NCI-H2171 (cell line): Measurements from ENCODE around the gene KANSL3.
A peak's percentile ranks its signal among the peaks of the same experiment; 100 is the strongest.

Experiments used
- DNase-seq: peaks from one replicate; lab custom pipeline; 2025; lab: John Stamatoyannopoulos, UW

KANSL3 gene

DNA sequence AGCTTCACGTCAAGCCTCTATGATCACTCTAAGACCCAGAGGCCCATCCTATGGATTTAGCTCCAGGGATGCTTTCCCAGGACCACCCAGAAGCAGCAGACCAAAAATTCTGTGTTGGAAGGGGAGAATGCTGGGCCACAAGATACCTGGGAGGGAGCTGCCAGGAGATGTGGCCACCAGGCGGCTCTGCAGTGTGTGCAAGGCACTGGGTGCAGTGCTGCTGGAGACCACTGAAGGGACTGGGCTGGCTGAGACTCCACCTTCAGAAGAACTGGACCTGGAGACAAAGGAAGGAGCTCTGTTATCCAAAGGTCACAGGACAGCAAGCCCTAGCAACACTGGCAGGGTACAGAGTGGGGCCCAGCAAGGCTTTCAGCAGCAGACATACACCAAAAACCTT is 34.0 kb downstream of the KANSL3 start:
- DNase-seq: no peak

DNA sequence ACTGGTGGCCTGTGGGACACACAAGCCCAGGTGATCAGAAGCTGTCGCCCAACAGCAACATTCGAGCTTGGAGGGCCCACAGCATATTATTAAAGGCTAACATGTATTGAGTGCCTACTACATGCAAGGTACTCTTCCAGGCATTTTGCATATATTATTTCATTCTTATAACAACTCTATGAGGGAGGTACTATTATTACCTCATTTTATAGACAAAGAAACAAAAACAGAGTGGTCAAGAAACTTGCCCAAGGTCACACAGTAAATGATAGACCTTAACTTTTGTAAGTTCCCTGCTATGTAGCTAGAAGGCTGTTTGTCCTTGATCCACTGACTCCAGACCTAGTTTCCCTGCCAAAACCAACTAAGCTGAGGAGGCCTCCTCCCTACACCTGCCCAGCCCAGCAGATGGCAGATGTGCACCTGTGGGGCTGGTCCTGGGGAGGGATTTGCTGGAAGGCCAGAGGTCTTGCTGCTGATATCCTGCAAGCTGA is 35.7 kb downstream of the KANSL3 start:
- DNase-seq: no peak

DNA sequence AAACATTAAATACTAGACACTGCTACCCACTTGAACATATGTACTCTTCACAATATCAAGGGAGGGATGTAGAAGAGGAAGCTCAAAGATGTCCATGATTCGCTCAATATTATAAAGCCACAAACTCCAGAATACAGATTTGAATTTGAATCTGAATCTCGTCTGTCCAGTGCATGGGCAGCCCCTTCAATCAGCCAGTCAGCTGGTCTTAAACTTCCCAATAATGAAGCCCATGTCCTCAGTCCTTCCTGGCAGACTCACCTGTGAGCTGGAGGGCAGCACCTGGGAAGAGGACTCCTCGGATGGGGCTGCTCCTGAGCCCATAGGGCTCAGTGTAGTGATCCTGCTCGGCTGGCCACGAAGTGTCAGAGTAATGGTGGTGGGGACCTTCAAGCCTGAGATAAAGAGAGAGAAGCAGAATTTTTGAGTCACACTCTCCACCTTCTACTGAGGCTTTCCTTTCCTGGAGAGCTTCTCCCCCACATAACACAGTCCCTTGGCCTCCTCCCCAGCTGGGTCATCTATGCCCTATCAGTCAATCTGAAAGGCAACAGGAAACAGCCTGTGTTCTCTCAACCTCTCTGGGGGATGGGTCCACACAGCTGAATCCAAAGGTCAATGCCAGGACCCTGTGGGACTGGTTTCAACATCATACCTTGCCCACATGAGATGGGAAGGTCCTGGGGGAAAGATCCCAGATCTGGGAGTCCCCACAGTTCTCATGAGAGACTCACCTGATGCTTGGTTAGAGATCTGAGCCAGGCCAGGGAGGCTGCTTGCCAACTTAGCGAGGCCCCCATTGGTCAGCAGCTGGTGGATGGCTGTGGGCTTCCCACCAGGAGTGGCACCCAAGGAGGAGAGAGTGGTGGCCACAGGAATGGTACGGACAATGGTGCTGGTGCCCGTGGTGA is 36.5 kb downstream of the KANSL3 start:
- no peak for DNase-seq

DNA sequence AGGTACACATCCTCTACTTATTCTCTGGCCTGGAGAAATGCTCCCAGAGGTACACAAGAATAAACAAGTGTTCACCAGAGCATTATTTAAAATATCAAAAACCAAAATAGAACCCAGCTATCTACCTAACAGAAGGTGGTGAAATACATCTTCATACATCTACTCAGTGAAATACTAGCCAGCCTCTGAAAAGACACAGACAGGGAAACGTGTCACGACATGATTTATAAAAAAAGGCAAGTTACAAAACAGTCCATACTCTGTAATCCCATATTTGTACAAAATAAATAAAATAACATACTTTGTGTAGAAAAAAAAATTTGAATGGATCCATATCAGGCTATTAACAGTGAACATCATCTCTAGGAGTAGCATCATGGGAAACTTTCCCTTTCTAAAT is 38.2 kb downstream of the KANSL3 start:
- DNase-seq: no peak

DNA sequence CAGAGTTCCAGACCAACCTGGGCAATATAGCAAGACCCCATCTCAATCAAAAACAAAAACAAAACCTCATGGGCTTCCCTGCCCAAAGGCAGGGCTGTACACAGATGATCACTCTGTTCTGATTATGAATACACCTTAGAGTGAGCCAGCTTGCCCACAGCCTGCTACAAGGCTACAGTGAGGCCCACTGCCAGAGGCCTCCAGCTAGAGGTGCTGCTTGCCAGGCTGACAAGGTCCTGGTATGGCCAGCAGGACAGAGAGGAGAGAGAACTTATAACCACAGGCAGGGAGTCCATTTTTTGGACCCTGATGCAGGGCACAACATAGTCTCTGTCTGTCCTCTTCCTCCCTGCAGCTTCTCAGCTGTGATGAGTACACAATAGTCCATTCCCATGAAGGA is 41.5 kb downstream of the KANSL3 start:
- no peak for DNase-seq

DNA sequence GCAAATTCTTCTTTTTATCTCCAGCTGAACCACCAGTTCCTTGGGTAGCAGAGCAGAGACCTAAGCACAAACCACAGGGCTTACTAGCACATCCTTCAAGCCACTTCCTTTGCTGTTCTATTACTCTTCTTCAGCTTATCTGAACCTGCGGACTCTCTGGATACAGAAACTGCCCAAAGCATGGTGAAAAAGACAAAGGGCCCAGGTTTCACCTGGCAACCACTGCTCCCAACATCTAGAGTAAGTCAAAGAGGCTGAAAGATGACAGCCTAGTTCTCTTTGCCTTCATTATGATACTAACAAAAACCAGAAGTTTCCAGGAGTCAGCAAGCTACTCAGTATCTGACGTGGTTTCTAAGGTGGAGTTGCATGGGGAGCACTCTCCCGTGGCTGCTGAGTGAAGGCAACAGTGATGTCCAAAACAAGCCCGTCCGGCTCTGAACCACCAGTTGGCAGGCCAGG is 43.4 kb downstream of the KANSL3 start:
- DNase-seq: no peak

DNA sequence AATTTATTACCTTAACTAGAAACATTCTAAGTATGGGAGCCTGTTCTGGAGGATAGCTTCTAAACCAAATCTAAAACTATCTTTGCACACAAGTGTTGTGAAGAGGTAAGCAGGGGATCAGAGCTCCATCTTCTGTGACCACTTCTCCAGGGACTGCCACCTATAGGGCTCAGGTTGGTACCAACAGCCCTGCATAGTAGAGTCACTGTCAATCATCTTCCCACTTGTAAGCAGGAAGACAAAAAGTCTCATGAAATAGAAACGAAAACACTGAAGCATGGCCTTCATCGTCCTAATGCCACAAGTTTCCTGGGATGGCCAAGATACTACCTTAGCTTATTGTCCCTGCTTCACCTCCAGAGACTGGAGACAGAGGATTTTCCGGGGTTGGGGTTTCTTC is 43.8 kb downstream of the KANSL3 start:
- no peak for DNase-seq

DNA sequence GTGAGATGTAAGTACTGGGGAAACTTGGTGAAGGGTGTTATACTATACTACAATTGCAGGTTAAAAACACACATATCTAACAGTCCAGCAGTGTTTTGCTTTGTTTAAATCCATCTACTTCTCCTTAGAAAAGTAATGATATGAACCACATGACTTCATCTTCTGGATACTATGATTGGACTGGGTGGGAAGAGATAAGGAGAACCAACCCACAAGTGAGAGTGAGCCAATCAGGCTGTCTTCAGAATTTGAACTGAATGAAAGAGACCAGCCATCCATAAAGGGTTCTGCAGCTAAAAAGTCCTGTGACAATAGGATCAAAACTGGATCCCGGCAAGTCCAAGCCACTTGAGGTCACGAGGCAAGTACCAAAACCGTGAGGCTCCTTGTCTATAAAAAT is 46.6 kb downstream of the KANSL3 start:
- no peak for DNase-seq

DNA sequence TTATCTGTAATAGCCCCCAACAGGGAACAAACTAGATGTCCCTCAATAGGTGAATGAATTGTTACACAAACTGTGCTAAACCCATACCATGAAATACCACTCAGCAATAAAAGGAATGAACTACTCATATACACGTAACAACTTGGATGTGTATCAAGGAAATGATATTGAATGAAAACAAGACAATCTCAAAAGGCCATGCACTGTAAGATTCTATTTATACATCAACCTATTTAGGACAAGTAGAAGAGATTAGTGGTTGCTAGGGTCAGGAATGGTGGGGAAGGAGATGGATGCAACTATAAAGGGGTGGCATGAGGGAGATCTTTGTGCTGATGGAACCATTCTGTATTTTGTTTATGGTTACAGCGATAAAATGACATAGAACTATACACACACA is 47.1 kb downstream of the KANSL3 start:
- DNase-seq: no peak

DNA sequence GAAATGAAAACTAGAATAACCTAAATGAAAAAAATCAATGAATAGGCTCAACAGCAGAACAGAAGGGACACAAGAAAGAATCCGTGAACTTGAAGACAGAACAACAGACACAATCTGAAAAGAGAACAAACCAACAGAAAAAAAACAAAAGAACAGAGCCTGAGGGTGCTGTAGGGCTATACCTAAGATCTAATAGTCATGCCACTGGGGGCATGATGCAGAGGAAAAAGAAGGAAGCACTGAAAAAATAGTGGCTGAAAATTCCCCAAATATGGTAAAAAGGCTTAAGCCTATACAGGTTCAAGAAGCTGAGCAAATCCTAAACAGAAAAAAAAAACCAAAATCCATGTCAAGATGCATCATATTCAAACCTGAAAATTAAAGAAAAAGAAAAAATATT is 50.3 kb downstream of the KANSL3 start:
- DNase-seq: no peak

DNA sequence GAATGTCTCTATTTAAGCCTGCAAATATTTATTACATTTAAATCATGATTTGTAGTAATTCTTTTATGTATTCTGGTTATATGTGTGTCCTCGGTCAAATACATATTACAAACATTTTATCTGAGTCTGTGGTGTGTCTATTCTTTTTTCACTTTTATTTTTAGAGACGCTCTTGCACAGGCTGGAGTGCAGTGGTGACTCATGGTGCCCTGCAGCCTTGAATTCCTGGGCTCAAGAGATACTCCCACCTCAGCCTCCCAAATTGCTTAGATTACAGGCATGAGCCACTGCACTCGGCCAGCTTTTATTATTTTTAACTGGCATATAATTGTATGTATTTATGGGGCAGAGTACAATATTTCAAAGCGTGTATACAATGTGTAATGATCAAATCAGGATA is 54.1 kb downstream of the KANSL3 start:
- no peak for DNase-seq

DNA sequence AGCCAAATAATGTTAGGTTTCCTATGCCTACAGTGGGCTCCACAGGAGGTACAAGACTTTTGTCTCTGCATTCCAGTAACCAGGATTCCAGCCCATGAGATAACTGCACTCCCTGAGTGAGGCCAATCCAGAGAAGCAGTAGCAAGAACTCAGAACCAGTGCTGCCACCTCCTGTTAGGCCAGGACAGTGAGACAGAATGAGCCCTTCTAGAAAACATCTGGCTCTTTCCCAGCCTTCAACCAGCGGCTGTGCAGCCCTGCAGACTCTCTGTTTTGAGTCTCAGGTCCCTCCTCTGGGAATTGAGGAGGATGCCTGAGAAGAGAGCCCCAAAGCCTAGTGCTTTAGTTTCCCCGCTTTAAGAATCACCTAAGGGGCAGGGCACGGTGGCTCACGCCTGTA is 57.3 kb downstream of the KANSL3 start:
- DNase-seq: peak; percentile 13

DNA sequence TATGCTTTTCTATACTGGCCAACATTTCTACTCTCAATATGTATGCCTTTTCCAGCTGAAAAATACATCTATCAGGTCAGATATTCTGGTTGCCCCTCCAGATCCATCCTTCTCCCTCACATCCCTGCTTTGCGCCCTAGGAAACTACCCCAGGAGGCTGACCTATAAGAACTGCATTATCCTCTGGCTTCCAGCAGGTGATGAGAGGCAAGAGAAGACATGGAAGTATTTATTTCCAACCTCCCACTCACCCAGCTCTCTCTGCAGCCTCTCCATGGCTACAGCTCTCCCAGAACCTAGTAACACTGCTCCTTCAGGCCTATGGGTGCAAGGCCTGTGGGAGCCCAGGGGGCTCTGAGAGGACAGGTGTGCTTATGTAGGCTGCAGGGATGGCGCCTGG is 58.7 kb downstream of the KANSL3 start:
- no peak for DNase-seq

DNA sequence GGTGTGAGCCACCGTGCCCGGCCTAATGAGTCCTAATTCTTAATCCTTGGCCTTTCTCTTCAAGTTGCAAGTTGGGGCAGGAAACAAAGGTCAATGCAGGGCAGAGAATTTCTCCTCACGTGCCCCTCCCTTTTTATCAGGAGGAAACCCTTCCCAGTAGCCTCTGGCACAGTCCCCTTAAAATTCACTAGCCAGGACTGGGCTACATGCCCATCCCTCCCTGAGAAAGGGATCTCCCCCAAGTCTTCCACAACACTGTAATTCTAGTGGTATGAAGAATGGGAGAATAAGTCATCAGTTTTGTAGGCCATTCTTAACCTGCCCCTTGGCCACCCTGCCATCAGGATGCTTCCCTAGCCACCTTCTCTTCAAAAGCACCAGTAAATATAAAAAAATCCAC is 59.4 kb downstream of the KANSL3 start:
- DNase-seq: no peak

DNA sequence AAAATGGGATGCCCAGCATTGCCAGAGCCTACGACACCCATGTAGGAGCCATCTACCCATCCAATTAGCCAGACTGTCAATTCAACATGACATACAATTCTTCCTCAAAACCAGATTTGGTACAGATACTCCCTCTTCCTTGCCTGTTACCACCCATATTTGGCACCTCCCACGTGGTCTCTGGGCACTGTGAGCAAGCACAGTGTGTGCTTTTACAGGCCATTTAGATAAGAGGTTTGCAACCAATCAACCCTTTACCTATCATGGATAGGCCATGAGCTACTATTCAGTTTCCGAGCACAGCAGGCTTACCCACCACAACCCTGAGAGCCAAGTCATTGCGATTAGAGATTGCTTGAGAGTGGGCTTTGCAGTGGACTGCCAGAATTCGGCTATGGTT is 60.6 kb downstream of the KANSL3 start:
- no peak for DNase-seq

DNA sequence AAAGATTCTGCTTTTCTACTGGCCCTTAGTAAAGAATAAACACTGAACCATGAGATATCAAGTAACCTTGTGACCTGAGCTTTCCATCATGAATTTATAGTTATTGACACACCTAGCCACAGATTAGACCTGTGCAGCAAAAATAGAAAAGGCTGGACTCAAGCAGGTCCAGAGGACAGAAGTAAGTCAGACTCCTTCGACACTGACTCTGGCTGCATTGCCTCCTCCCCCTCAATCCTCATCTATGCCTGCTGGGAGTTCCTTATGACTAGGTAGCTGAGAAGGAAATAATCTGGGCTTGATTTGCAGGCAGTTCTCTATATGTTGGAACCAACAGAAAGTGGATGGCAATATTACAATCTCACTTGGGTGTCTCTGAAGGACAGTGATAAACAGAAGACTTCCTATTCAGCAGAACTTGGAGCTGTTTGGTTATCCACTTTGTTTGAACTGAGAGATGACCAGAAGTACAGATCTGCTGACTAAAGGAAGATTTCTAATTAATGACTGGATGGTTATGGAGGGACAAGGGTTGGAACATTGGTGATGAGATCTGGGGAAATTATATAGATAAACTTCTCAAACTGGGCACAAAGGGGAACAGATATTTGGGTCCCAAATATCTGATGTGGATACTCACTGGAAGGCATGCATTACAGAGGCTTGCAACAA is 62.2 kb downstream of the KANSL3 start:
- DNase-seq: no peak

DNA sequence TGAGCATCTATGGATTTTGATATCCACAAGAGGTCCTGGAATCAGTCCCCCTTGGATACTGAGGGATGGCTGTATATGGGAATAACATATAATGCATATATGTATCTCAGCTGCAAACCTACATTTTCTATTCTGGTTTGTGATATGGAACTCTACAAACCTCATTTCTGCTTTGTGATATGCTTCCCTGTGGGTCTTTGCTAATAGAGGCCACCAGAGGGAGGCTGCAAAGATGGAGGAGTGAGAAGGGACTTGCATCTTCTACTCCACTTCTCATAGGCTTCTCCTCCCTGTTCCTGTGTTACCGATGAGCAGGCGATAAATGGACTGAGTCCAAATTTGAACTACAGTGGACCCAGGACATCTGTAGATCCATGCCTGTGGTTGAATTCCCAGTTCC is 63.7 kb downstream of the KANSL3 start:
- no peak for DNase-seq

DNA sequence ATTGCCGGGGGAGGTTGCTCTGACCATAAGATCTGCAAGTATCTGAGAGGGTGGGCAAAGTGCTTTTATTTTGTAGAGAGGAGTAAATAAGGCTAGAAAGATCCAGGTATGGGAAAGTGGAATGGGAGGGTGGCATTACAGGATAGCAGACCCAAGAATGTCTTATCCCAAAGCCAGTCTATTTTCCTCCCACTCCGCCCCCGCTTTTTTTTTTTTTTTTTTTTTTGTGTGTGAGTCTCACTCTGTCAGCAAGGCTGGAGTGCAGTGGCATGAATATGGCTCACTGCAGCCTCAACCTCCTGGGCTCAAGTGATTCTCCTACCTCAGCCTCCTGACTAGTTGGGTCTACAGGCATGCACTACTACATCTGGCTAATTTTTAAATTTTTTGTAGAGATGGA is 70.0 kb downstream of the KANSL3 start:
- no peak for DNase-seq

DNA sequence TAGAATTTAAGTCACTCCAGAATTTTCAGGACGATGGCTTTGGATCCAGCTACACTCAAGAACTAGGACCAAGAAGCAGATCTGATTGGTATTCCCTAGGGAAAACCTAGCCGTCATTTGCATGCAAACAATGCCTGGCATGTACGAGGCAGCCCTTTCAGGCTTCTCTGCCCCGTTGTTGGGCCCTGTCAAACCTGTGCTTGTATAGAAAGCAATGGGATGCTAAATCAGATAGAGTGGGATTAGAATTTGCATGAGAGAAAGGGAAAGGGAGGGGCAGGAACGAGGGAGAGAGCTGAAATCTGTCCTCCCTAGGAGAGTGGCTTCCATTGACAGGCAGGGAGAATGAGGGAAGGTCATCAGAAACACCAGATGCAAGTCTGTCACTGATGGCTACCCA is 73.0 kb downstream of the KANSL3 start:
- no peak for DNase-seq

DNA sequence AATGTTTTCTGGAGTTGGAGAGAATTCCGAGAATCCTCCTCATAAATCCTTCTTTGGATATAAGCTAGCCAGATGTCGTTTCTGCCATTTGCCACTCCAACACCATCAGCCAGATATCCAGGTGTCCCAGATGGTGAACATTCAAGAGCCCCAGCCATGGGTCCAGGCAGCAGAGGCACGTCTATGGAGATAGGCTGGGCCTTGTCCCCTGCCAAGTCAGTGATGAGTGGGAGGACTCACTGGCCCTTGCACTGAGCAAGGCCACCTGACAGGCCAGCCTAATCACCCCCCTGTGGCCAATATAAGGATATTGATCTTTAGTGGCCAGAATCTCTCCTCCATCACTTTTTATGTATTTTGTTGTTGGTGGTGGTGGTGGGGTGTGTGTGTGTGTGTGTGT is 73.5 kb downstream of the KANSL3 start:
- no peak for DNase-seq

DNA sequence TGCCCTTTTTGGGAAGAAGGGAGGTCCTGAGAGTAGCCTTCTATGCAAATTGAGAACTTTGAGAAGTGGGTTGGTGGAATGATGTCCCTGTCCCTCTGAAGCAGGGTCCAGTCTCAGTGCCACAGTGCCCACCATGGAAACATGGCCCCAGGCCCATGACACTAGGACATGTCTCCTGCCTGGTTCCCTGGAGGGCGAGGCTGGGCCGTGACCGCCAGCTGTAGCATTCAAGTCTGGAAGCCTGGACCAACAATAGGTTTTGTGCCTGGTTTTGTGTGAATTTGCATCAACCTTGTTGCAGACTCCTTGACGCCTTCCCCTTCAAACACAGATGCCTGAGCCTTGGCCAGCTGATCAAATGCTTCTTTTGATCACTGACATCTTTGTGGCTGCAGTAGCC is 74.1 kb downstream of the KANSL3 start:
- no peak for DNase-seq

DNA sequence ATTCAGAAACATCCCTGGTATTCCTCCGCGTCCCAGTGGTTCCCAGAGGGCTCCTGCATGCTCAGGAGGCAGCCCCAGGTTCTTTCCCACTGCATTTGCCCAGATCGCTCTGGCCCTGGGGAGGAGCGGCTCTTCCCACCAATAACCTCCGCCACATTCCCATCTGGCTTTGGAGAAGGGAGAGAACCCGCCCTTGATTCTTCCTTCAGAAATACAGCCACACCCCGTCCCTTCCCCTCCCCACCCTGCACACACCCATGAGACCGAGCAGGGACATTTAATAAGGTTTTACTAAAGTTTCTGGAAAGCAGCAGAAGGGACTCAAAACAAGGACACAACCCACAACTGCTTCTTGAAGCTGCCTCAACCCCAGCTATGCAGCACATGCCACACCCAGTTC is 79.6 kb downstream of the KANSL3 start:
- DNase-seq: no peak

DNA sequence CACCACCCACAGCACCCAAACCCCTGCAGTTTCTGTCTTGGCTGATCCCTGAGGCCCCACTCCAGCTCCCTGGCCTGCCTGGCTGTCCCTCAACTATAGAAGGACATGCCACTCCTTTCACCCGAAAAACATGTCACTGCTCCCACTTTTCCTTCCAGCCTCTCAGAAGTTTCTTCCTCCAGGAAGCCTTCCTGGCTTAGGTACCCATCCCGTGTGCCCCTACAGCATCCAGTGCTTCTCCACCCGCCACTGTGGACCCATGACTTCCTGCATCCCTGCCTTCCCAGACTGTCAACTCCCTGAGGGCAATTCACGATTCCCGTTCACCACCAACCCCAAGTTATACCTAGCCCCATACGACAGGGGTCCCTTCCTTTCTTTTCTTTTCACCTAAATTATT is 80.1 kb downstream of the KANSL3 start:
- DNase-seq: no peak
